A673 (cell line): ENCODE data around the gene TCTN3. TPM values are rescaled to one million over a fixed set of nuclear protein-coding genes. Genes with fewer than 3 reads are reported as not detected.

ENCODE experiments used
- BruUV-seq: library from RNA; stranded (reverse); fragments of 400-500 nt; replicated peaks from 2 replicates; lab custom pipeline; 2021; lab: Mats Ljungman, UMichigan
- CTCF ChIA-PET: fragments of 300-600 bp; sonication (Branson Sonifier 250); formaldehyde crosslinking; loops from one replicate; lab custom pipeline; 2022; ENCODE audit warnings: antibody characterized with exemption; lab: Charles Lee
- POLR2A ChIA-PET: fragments of 300-600 bp; sonication (Branson Sonifier 250); formaldehyde crosslinking; loops from one replicate; lab custom pipeline; 2022; ENCODE audit warnings: antibody characterized with exemption; ENCODE audit not compliant: low non-redundant PET; lab: Charles Lee
- DNase-seq: peaks from one replicate; pipeline ENCODE4 v3.0.0-alpha.2; 2015; ENCODE audit warnings: low spot score
- H3K27ac ChIP-seq: fragments of 200-600 bp; sonication (generic); 2 replicates; pipeline ENCODE4 v1.5.1; 2016; ENCODE audit warnings: mixed run types, low read depth, mild to moderate bottlenecking, mixed read lengths, antibody characterized with exemption, low read length; ENCODE audit not compliant: poor library complexity, severe bottlenecking
- H3K27me3 ChIP-seq: fragments of 200-600 bp; sonication (generic); replicated peaks from 2 replicates; pipeline ENCODE4 v1.6.1; 2017; ENCODE audit warnings: mixed run types, low read depth, mild to moderate bottlenecking, mixed read lengths, antibody characterized with exemption, low read length; ENCODE audit not compliant: insufficient read depth, poor library complexity
- H3K36me3 ChIP-seq: fragments of 200-600 bp; sonication (generic); 2 replicates; pipeline ENCODE4 v1.6.1; 2016; ENCODE audit warnings: mixed run types, mild to moderate bottlenecking, mixed read lengths, antibody characterized with exemption, low read length; ENCODE audit not compliant: insufficient read depth, poor library complexity, severe bottlenecking
- H3K4me1 ChIP-seq: fragments of 200-600 bp; sonication (generic); 2 replicates; pipeline ENCODE4 v1.6.1; 2017; ENCODE audit warnings: mixed run types, mild to moderate bottlenecking, mixed read lengths, antibody characterized with exemption, low read length; ENCODE audit not compliant: insufficient read depth, poor library complexity, severe bottlenecking
- H3K4me3 ChIP-seq: fragments of 200-600 bp; sonication (generic); 2 replicates; pipeline ENCODE4 v1.5.1; 2016; ENCODE audit warnings: low read depth, mixed run types, mild to moderate bottlenecking, mixed read lengths, low read length; ENCODE audit not compliant: poor library complexity, severe bottlenecking
- H3K9me3 ChIP-seq: fragments of 200-600 bp; sonication (generic); 2 replicates; pipeline ENCODE4 v1.6.1; 2016; ENCODE audit warnings: mixed run types, low read depth, mild to moderate bottlenecking, mixed read lengths, antibody characterized with exemption, low read length; ENCODE audit not compliant: poor library complexity, severe bottlenecking
- EZH2 ChIP-seq: fragments of 200-600 bp; sonication (generic); IDR thresholded peaks from 2 replicates; pipeline ENCODE4 v1.6.1; 2017; ENCODE audit warnings: borderline replicate concordance, low read depth, mild to moderate bottlenecking, mixed read lengths, antibody characterized with exemption, low read length; ENCODE audit not compliant: poor library complexity, severe bottlenecking
- intact Hi-C: fragments of 100-400 bp; cut with micrococcal nuclease; formaldehyde crosslinking; loops from one replicate; pipeline ENCODE4 v1.10.0; 2022; ENCODE audit not compliant: unreplicated experiment
- total RNA-seq: library from RNA; stranded (reverse); gene quantifications from 2 replicates; pipeline ENCODE4 v1.2.3, GENCODE V29; 2021
- TF ChIP-seq, protein P1 (sequence below): fragments of 300-800, 200-600 bp; sonication (generic); conservative IDR thresholded peaks from 2 replicates; pipeline ENCODE4 v1.5.1; 2017; ENCODE audit warnings: low read depth, mild to moderate bottlenecking, antibody characterized with exemption, low read length, moderate library complexity, mixed read lengths

Gene TCTN3
- total RNA-seq, 1 experiment from 2014 or later: 42.5 TPM

DNA sequence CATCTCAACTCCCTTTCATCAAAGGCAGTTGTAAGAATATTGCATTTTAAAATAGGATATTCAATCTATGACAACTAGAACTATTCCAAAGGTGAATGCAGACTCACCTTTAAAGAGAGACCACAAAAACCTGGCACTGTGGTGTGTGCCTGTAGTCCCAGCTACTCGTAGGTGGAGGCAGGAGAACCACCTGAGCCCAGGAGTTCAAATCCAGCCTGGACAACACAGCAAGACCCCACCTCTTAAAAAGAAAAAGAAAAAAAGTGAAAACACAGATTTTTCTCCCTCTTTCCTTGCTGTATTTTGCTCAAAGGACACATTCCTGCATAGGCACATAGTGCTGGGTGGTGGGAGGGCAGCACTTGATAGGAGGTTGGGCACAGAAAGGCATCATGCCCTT is 36.5 kb downstream of the TCTN3 start:
- no peak overlapping the region for H3K27ac ChIP-seq
- intact Hi-C loops: no loop called here
- CTCF ChIA-PET: interaction anchor here (1.2 kb wide), 1 partner anchor 37 kb away, joined by 5 read pairs; the partner anchor contains the start of gene TCTN3
- peaks cover 7% of the 10 kb centered on the region for H3K36me3 ChIP-seq
- no peaks in the 10 kb centered on the region for H3K9me3 ChIP-seq
- H3K4me1 ChIP-seq: no peaks in the 10 kb centered on the region
- H3K27me3 ChIP-seq: no peaks in the 10 kb centered on the region
- TF ChIP-seq, protein P1, sequence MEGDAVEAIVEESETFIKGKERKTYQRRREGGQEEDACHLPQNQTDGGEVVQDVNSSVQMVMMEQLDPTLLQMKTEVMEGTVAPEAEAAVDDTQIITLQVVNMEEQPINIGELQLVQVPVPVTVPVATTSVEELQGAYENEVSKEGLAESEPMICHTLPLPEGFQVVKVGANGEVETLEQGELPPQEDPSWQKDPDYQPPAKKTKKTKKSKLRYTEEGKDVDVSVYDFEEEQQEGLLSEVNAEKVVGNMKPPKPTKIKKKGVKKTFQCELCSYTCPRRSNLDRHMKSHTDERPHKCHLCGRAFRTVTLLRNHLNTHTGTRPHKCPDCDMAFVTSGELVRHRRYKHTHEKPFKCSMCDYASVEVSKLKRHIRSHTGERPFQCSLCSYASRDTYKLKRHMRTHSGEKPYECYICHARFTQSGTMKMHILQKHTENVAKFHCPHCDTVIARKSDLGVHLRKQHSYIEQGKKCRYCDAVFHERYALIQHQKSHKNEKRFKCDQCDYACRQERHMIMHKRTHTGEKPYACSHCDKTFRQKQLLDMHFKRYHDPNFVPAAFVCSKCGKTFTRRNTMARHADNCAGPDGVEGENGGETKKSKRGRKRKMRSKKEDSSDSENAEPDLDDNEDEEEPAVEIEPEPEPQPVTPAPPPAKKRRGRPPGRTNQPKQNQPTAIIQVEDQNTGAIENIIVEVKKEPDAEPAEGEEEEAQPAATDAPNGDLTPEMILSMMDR: no peak
- TF ChIP-seq EZH2: no peak
- peak overlapping the region; percentile 78 for H3K4me3 ChIP-seq
- POLR2A ChIA-PET: no interaction called here
- no TSS peak for BruUV-seq
- DNase-seq: no peak

DNA sequence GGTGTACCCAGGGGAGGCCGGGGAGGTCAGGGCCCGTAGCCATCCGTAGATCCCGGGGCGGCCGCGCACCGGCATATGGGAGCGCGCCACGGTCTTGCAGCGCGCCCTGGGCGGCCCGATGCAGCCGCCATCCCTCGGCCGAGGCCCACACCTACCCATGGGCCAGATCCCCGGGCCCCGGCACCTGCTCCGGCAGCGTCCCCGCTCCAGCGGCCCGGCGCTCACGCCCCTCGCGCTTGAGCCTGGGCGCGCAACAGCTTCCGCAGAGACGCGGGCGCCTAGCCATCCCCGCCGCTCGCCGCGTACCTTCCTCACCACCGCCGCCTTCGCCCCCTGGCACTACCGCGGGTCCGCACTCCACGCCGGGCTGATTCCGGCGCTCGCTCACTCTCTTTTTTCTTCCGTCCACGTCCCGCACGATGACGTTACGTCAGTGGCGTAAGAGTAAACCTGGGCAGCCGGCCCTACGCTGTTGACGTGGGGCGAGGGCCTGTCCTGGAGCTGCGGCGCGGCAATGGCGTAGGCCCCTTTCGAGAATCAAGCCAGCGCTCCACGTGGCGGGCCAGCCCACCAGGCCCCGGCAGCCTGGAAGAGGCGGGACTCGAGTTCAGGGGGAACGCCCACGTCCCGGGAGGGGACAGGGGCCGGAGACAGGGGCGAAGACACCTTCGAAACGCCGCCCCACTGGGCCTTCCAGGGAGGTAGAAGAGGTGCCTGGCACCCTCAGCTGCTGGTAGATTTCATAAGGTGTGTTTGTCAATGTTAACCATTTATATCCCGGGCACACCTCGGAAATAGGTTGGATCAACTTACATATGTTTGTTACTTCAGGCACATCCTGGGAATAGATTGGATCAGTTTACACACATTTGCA is 37.2 kb downstream of the TCTN3 start, which contains the start of gene ALDH18A1:
ALDH18A1 (minus strand) TSS at position 421 of the 874 bp plus-strand sequence. CDS start 3,334 bp downstream, outside the sequence.
- intact Hi-C loops: no loop called here
- ChIA-PET POLR2A (no interaction called here), CTCF (interaction anchor here (1.2 kb wide), 1 partner anchor 37 kb away, joined by 5 read pairs; the partner anchor contains the start of gene TCTN3)

DNA sequence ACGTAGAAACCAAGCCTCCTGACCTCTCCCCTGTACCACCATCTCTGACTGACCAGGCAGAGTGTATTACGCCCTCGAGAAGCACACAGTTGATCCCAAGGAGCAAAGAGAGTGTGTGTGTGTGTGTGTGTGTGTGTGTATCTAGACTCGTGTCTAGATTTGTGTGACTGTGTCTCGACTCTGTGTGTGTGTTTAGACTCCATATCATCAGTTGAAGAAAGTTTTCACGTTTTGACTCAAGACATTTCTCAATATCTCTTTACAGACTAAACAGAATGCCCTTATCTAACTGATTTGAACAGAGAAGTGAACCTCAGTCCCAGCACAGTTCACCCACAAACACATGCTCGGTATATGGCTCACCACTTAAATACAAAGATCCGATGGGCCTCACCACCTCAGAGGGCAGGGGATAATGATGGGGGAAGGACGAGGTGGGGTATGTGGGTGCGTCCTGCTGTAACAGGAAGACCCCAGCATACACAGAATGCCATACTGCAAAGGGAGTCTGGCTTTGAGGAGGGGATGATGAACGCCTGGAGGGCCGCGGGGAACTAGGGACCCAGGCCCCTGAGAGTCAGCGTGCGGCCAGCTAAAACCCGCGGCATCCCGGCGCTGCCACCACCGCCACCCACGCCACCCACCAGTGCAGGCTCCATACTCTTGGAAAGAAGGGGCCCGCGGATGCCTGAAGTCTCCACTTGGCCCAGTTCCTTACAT is 38.0 kb downstream of the TCTN3 start:
- H3K4me3 ChIP-seq: peak overlapping the region; percentile 78
- intact Hi-C loops: no loop called here
- POLR2A ChIA-PET: no interaction called here
- BruUV-seq: no TSS peak
- H3K27me3 ChIP-seq: no peaks in the 10 kb centered on the region
- H3K9me3 ChIP-seq: peaks cover 7% of the 10 kb centered on the region
- peak overlapping the region; percentile 80 for H3K27ac ChIP-seq
- TF ChIP-seq, protein P1: no peak
- TF ChIP-seq EZH2: no peak
- H3K36me3 ChIP-seq: peaks cover 18% of the 10 kb centered on the region
- CTCF ChIA-PET: interaction anchor here (0.6 to 1.2 kb wide), 2 partner anchors 9 to 38 kb away, joined by 3 to 5 read pairs; partner anchors contain the start of gene TCTN3
- DNase-seq: peak; percentile 20
- no peaks in the 10 kb centered on the region for H3K4me1 ChIP-seq

More for the DNA sequence above, 37.2 kb downstream of the TCTN3 start, which contains the start of gene ALDH18A1:
- Histone ChIP-seq H3K9me3 (peaks cover 6% of the 10 kb centered on the region), H3K4me3 (peak within 1 kb of the TSS; percentile 78), H3K27me3 (no peaks in the 10 kb centered on the region), H3K4me1 (no peaks in the 10 kb centered on the region), H3K27ac (peak within 1 kb of the TSS; percentile 80), H3K36me3 (peaks cover 14% of the 10 kb centered on the region)
- peak; percentile 95 for DNase-seq
- TF ChIP-seq, protein P1: no peak
- no peak for TF ChIP-seq EZH2
- no TSS peak for BruUV-seq
